K562 (cell line): ENCODE results near the gene PMM1. TPM values are rescaled to one million over a fixed set of nuclear protein-coding genes. Genes with fewer than 3 reads are reported as not detected.
A peak's percentile ranks its signal among the peaks of the same experiment; 100 is the strongest.

Experiments
- DLX4 ChIP-seq: fragments of 250-450 bp; sonication (Bioruptor Pico); IDR thresholded peaks from 2 replicates; pipeline ENCODE4 v1.6.1; 2021; ENCODE audit warnings: mild to moderate bottlenecking
- EP300 ChIP-seq: IDR thresholded peaks from 2 replicates; pipeline ENCODE4 v1.6.1; 2012; ENCODE audit warnings: low read length, improper control_type of control experiment
- ESRRA ChIP-seq: fragments of 450-650 bp; IDR thresholded peaks from 2 replicates; pipeline ENCODE4 v1.6.1; 2014; ENCODE audit warnings: low read depth, mild to moderate bottlenecking, moderate library complexity, borderline replicate concordance
- FOS ChIP-seq: IDR thresholded peaks from 3 replicates; pipeline ENCODE4 v1.6.1; 2011; ENCODE audit not compliant: insufficient read length; ENCODE audit errors: extremely low read depth
- GTF3C2 ChIP-seq: IDR thresholded peaks from 3 replicates; pipeline ENCODE4 v1.6.1; 2011; ENCODE audit warnings: borderline replicate concordance, mild to moderate bottlenecking, moderate library complexity; ENCODE audit not compliant: insufficient read length; ENCODE audit errors: extremely low read depth
- HMG20B ChIP-seq: fragments of 250-450 bp; sonication (Bioruptor Pico); IDR thresholded peaks from 2 replicates; pipeline ENCODE4 v1.5.0; 2021; ENCODE audit warnings: mild to moderate bottlenecking
- ILK ChIP-seq: fragments of 450-650 bp; IDR thresholded peaks from 2 replicates; pipeline ENCODE4 v1.6.1; 2016; ENCODE audit warnings: missing genetic modification characterization, low read depth, mild to moderate bottlenecking, missing compliant biosample characterization, moderate library complexity, borderline replicate concordance
- JUND ChIP-seq, 2 experiments: IDR thresholded peaks; 2 replicates in 1 of 2; 3 replicates in 1 of 2; pipeline ENCODE4 v1.6.1; 2011; ENCODE audit warnings: borderline replicate concordance in 2 of 2, low read depth in 2 of 2, low read length in 2 of 2, improper control_type of control experiment in 1 of 2, missing biosample characterization in 1 of 2, missing genetic modification characterization in 1 of 2, missing genetic modification reagents in 1 of 2
- KDM1A ChIP-seq, 2 experiments: fragments of 450-650 bp; IDR thresholded peaks; 2 replicates each; pipeline ENCODE4 v1.6.1; 2016; ENCODE audit warnings: mild to moderate bottlenecking in 2 of 2
- MAX ChIP-seq: sonication (generic); formaldehyde crosslinking; IDR thresholded peaks from 2 replicates; pipeline ENCODE4 v1.9.0; 2022; ENCODE audit warnings: mild to moderate bottlenecking, missing genetic modification reagents
- MED1 ChIP-seq: sonication (generic); formaldehyde crosslinking; IDR thresholded peaks from 2 replicates; pipeline ENCODE4 v1.8.1; 2023; ENCODE audit warnings: missing genetic modification reagents, borderline replicate concordance
- MXI1 ChIP-seq: IDR thresholded peaks from 2 replicates; pipeline ENCODE4 v1.6.1; 2011; ENCODE audit warnings: low read depth, mild to moderate bottlenecking, improper control_type of control experiment, low read length
- NFATC3 ChIP-seq: fragments of 450-650 bp; IDR thresholded peaks from 2 replicates; pipeline ENCODE4 v1.6.1; 2017; ENCODE audit warnings: mild to moderate bottlenecking
- NRF1 ChIP-seq, 2 experiments: fragments of 450-650 bp; IDR thresholded peaks in 1 of 2; conservative IDR thresholded peaks in 1 of 2; 2 replicates each; pipeline ENCODE4 v1.6.1; 2014; ENCODE audit warnings: mild to moderate bottlenecking in 2 of 2
- PHB2 ChIP-seq: fragments of 450-650 bp; IDR thresholded peaks from 2 replicates; pipeline ENCODE4 v1.6.1; 2017; ENCODE audit warnings: low read depth
- POLR2A ChIP-seq: fragments of 450-650 bp; conservative IDR thresholded peaks from 2 replicates; pipeline ENCODE4 v1.6.1; 2016
- PRPF4 ChIP-seq: fragments of 200-400 bp; formaldehyde crosslinking; IDR thresholded peaks from one replicate; pipeline ENCODE4 v1.6.1; 2017; ENCODE audit warnings: low read length, low read depth, mild to moderate bottlenecking; ENCODE audit not compliant: insufficient read depth, poor library complexity, severe bottlenecking
- SMARCA4 ChIP-seq: fragments of 450-650 bp; IDR thresholded peaks from 2 replicates; pipeline ENCODE4 v1.6.1; 2016
- SMARCE1 ChIP-seq: fragments of 450-650 bp; IDR thresholded peaks from 2 replicates; pipeline ENCODE4 v1.7.1; 2016; ENCODE audit warnings: mild to moderate bottlenecking
- SNAPC5 ChIP-seq: fragments of 250-450 bp; sonication (Bioruptor Pico); IDR thresholded peaks from 2 replicates; pipeline ENCODE4 v1.8.0; 2021; ENCODE audit warnings: moderate library complexity, mild to moderate bottlenecking, inconsistent platforms
- SUPT5H ChIP-seq: fragments of 450-650 bp; IDR thresholded peaks from 2 replicates; pipeline ENCODE4 v1.6.1; 2016
- TAF1 ChIP-seq: IDR thresholded peaks from 2 replicates; pipeline ENCODE4 v1.6.1; 2011; ENCODE audit warnings: mild to moderate bottlenecking, low read length, moderate library complexity; ENCODE audit not compliant: insufficient read depth, control insufficient read depth, severe bottlenecking; ENCODE audit errors: extremely low read depth
- TSC22D4 ChIP-seq: fragments of 450-650 bp; IDR thresholded peaks from 2 replicates; pipeline ENCODE4 v1.6.1; 2016; ENCODE audit warnings: missing genetic modification characterization, missing biosample characterization, control low read depth
- ZBTB7A ChIP-seq: IDR thresholded peaks from 2 replicates; pipeline ENCODE4 v1.6.1; 2011; ENCODE audit warnings: low read depth, mild to moderate bottlenecking, low read length, moderate library complexity, borderline replicate concordance; ENCODE audit not compliant: control insufficient read depth
- ZKSCAN8 ChIP-seq: fragments of 200-800 bp; sonication (Bioruptor generic); IDR thresholded peaks from 2 replicates; pipeline ENCODE4 v1.6.1; 2016; ENCODE audit warnings: missing genetic modification characterization, missing compliant biosample characterization
- ZNF696 ChIP-seq: fragments of 250-450 bp; sonication (Bioruptor Pico); conservative IDR thresholded peaks from 2 replicates; pipeline ENCODE4 v1.4.0; 2020; ENCODE audit warnings: mild to moderate bottlenecking, moderate library complexity
- ZNF75A ChIP-seq: fragments of 450-650 bp; formaldehyde crosslinking; IDR thresholded peaks from 2 replicates; pipeline ENCODE4 v1.4.0; 2020; ENCODE audit warnings: mild to moderate bottlenecking
- polyA plus RNA-seq, 8 experiments: library from polyadenylated mRNA; depleted of rRNA in 4 of 8; stranded (reverse) in 5 of 8; unstranded in 3 of 8; fragments of >200 nt; fragmentation: Nextera tagmentation in 2 of 8; fragmentation: Illumina TruSeq in 1 of 8; extraction: Ambion mirVana in 2 of 8; extraction: Trizol in 1 of 8; gene quantifications; 2 replicates each; pipeline versions ENCODE4 v1.2.1 to v1.2.3, GENCODE V29; 2011 to 2014; ENCODE audit warnings: inconsistent platforms in 1 of 8, missing spikeins in 1 of 8
- total RNA-seq, 7 experiments: library from RNA; depleted of rRNA in 6 of 7; stranded (reverse); fragments of >200 nt in 6 of 7; fragmentation: Illumina TruSeq in 2 of 7; extraction: Trizol in 2 of 7; gene quantifications; 2 replicates each; pipeline versions ENCODE4 v1.2.1 to v1.2.3, GENCODE V29; 2011 to 2021; ENCODE audit warnings: low replicate concordance in 1 of 7

Gene PMM1
- total and polyA plus RNA-seq, 9 of the 15 experiments (the other 6 are each of a cell fraction or from before 2014, with no cell fraction given), result 10.2 to 31.7 (median 20.3) TPM

GRCh38 chr22:41563051-41563711 lies 26.5 kb downstream of the PMM1 start (continued):
- TF ChIP-seq KDM1A (IDR thresholded peaks at IDR 0.05) (peak in 1 of 2 experiments; percentile 72; a peak in 2 of 4 replicates), PRPF4 (no peak), ILK (tag) (no peak), PHB2 (no peak), FOS (peak; percentile 35), ZBTB7A (peak; percentile 75; the same call in 1 of the 2 replicates), NRF1 (conservative IDR thresholded peaks at IDR 0.05 in 1 of 2, IDR thresholded peaks at IDR 0.05 in 1 of 2) (peak; percentile 28 to 48; a peak in 1 of 4 replicates), DLX4 (no peak), ZNF75A (CRISPR knock-in tag) (no peak), SMARCA4 (peak; percentile 67), SMARCE1 (peak; percentile 73), MAX (CRISPR knock-in tag) (peak; percentile 22; the same call in 1 of the 2 replicates), SUPT5H (no peak), ESRRA (0 out of 2 replicates have a peak, but pooled peaks have one; percentile 12), GTF3C2 (no peak), EP300 (no peak), TAF1 (no peak), NFATC3 (no peak), ZNF696 (CRISPR knock-in tag) (no peak), POLR2A (no peak), MED1 (no peak), SNAPC5 (CRISPR knock-in tag) (no peak), MXI1 (no peak), HMG20B (CRISPR knock-in tag) (no peak), TSC22D4 (no peak), JUND (IDR thresholded peaks at IDR 0.05; ENCODE audit: borderline replicate concordance, low read depth, low read length) (peak; percentile 87), JUND (tag; IDR thresholded peaks at IDR 0.05; ENCODE audit: borderline replicate concordance, low read depth, low read length) (peak; percentile 39; the same call in 1 of the 3 replicates), ZKSCAN8 (no peak)
